GM23338 (cell line): Measurements from ENCODE around the gene DDX46. TPM values are rescaled to one million over a fixed set of nuclear protein-coding genes. Genes with fewer than 3 reads are reported as not detected.

ENCODE experiments used
- ATAC-seq: fragments of 200-7000 bp; cut with Tn5 transposase; 3 replicates; pipeline ENCODE4 v1.9.1; 2020
- DNase-seq: peaks from one replicate; pipeline ENCODE4 v3.0.0-alpha.2; 2015; ENCODE audit warnings: low spot score
- H2AFZ ChIP-seq: fragments of 200-600 bp; sonication (generic); 2 replicates; pipeline ENCODE4 v1.8.0; 2016; ENCODE audit warnings: antibody characterized with exemption, mild to moderate bottlenecking, moderate library complexity
- H3F3A ChIP-seq: fragments of 200-600 bp; sonication (generic); replicated peaks from 2 replicates; pipeline ENCODE4 v1.8.0; 2017; ENCODE audit warnings: antibody characterized with exemption, mixed run types, low read depth
- H3K27ac ChIP-seq: fragments of 200-600 bp; sonication (generic); 2 replicates; pipeline ENCODE4 v1.6.1; 2016; ENCODE audit warnings: low read depth
- H3K27me3 ChIP-seq: fragments of 200-600 bp; sonication (generic); 2 replicates; pipeline ENCODE4 v1.8.0; 2016; ENCODE audit warnings: mild to moderate bottlenecking, mixed run types, moderate library complexity; ENCODE audit not compliant: insufficient read depth
- H3K36me3 ChIP-seq: fragments of 200-600 bp; sonication (generic); 2 replicates; pipeline ENCODE4 v1.8.0; 2016; ENCODE audit warnings: mild to moderate bottlenecking; ENCODE audit not compliant: insufficient read depth
- H3K4me1 ChIP-seq: fragments of 200-600 bp; sonication (generic); 2 replicates; pipeline ENCODE4 v1.8.0; 2016; ENCODE audit warnings: mild to moderate bottlenecking, moderate library complexity; ENCODE audit not compliant: insufficient read depth
- H3K4me2 ChIP-seq: fragments of 200-600 bp; sonication (generic); 2 replicates; pipeline ENCODE4 v1.7.1; 2017; ENCODE audit warnings: mixed run types
- H3K4me3 ChIP-seq: fragments of 200-600 bp; sonication (generic); 2 replicates; pipeline ENCODE4 v1.6.1; 2016; ENCODE audit warnings: mixed run types
- H3K79me2 ChIP-seq: fragments of 200-600 bp; sonication (generic); replicated peaks from 2 replicates; pipeline ENCODE4 v1.8.0; 2017; ENCODE audit warnings: mild to moderate bottlenecking; ENCODE audit not compliant: insufficient read depth
- H3K9me2 ChIP-seq: fragments of 200-600 bp; sonication (generic); 2 replicates; pipeline ENCODE4 v1.8.0; 2017; ENCODE audit not compliant: insufficient read depth
- H4K20me1 ChIP-seq: fragments of 200-600 bp; sonication (generic); replicated peaks from 2 replicates; pipeline ENCODE4 v1.8.0; 2017; ENCODE audit warnings: mild to moderate bottlenecking; ENCODE audit not compliant: insufficient read depth
- H3K27ac Mint-ChIP-seq: 2 replicates; pipeline ENCODE4 v1.8.0; 2020; ENCODE audit warnings: inconsistent platforms, mild to moderate bottlenecking, moderate library complexity, mixed read lengths
- H3K27me3 Mint-ChIP-seq: 3 replicates; pipeline ENCODE4 v1.8.0; 2022; ENCODE audit warnings: low read depth, mild to moderate bottlenecking, moderate library complexity, mixed read lengths, inconsistent platforms; ENCODE audit not compliant: insufficient read depth, poor library complexity
- H3K36me3 Mint-ChIP-seq: 3 replicates; pipeline ENCODE4 v1.8.0; 2021; ENCODE audit warnings: low read depth, mild to moderate bottlenecking, inconsistent platforms, moderate library complexity, mixed read lengths
- H3K4me1 Mint-ChIP-seq: 3 replicates; pipeline ENCODE4 v1.8.0; 2020; ENCODE audit warnings: mild to moderate bottlenecking, inconsistent platforms, mixed read lengths
- H3K4me3 Mint-ChIP-seq: 3 replicates; pipeline ENCODE4 v1.8.0; 2021; ENCODE audit warnings: moderate library complexity, mild to moderate bottlenecking, inconsistent platforms, mixed read lengths
- H3K9me3 Mint-ChIP-seq: 3 replicates; pipeline ENCODE4 v1.8.0; 2020; ENCODE audit warnings: moderate library complexity, mild to moderate bottlenecking, inconsistent platforms, mixed read lengths
- CREB1 ChIP-seq: fragments of 250-450 bp; sonication (Bioruptor Pico); IDR thresholded peaks from 2 replicates; pipeline ENCODE4 v1.5.0; 2020; ENCODE audit warnings: low read depth, mild to moderate bottlenecking, moderate library complexity
- CTCF ChIP-seq, 2 experiments: fragments of 200-600 bp in 1 of 2; sonication (generic) in 1 of 2; conservative IDR thresholded peaks; 2 replicates each; pipeline versions ENCODE4 v1.5.1 to v1.6.1; 2016 to 2017; ENCODE audit warnings: antibody characterized with exemption in 2 of 2, low read depth in 2 of 2, mild to moderate bottlenecking in 2 of 2, moderate library complexity in 1 of 2
- EZH2 ChIP-seq: fragments of 200-600 bp; sonication (generic); IDR thresholded peaks from one replicate; pipeline ENCODE4 v1.8.0; 2017; ENCODE audit warnings: antibody characterized with exemption, mild to moderate bottlenecking, low read depth; ENCODE audit not compliant: unreplicated experiment
- EZH2phosphoT487 ChIP-seq: fragments of 200-600 bp; sonication (generic); IDR thresholded peaks from one replicate; pipeline ENCODE4 v1.8.1; 2018; ENCODE audit warnings: antibody characterized with exemption; ENCODE audit not compliant: unreplicated experiment
- JUNB ChIP-seq: IDR thresholded peaks from one replicate; pipeline ENCODE4 v1.6.1; 2016; ENCODE audit warnings: antibody characterized with exemption; ENCODE audit not compliant: unreplicated experiment
- NANOG ChIP-seq: IDR thresholded peaks from 2 replicates; pipeline ENCODE4 v1.6.1; 2016; ENCODE audit warnings: antibody characterized with exemption, borderline replicate concordance
- REST ChIP-seq: IDR thresholded peaks from one replicate; pipeline ENCODE4 v1.6.1; 2018; ENCODE audit warnings: antibody characterized with exemption; ENCODE audit not compliant: unreplicated experiment
- STAT1 ChIP-seq: IDR thresholded peaks from one replicate; pipeline ENCODE4 v1.6.1; 2016; ENCODE audit warnings: antibody characterized with exemption; ENCODE audit not compliant: unreplicated experiment
- ZNF331 ChIP-seq: fragments of 250-450 bp; sonication (Bioruptor Pico); IDR thresholded peaks from 2 replicates; pipeline ENCODE4 v1.5.0; 2020; ENCODE audit warnings: low read depth, mild to moderate bottlenecking, moderate library complexity
- ZNF462 ChIP-seq: fragments of 250-450 bp; sonication (Bioruptor Pico); IDR thresholded peaks from 2 replicates; pipeline ENCODE4 v1.5.0; 2020; ENCODE audit warnings: mild to moderate bottlenecking, moderate library complexity
- polyA plus RNA-seq: library from polyadenylated mRNA; unstranded; fragments of >200 nt; fragmentation: Nextera tagmentation; extraction: Ambion mirVana; gene quantifications from 2 replicates; pipeline ENCODE4 v1.2.1, GENCODE V29; 2016
- total RNA-seq: library from RNA; depleted of rRNA; stranded (reverse); fragments of >200 nt; shearing (Covaris generic); gene quantifications from 2 replicates; pipeline ENCODE4 v1.2.3, GENCODE V29; 2014

Gene DDX46
- total and polyA plus RNA-seq, 2 experiments from 2014 or later = 85.6 to 91.4 TPM

GRCh38 chr5:134840811-134841210 lies 82.2 kb downstream of the DDX46 start (continued):
- no peak for TF ChIP-seq REST
- no peak for TF ChIP-seq EZH2phosphoT487
- TF ChIP-seq JUNB = no peak
- TF ChIP-seq CTCF (conservative IDR thresholded peaks at IDR 0.05; ENCODE audit: low read depth in 2 of 2) = no peak
- TF ChIP-seq CREB1 (CRISPR knock-in tag) = no peak
- TF ChIP-seq NANOG = no peak
- no peak for TF ChIP-seq STAT1

GRCh38 chr5:134844252-134844651 lies 85.7 kb downstream of the DDX46 start:
- ATAC-seq (no peak), DNase-seq (no peak)
- Histone ChIP-seq H3K4me2 (no peak overlapping the region), H3K9me2 (no peaks in the 10 kb centered on the region), H3K4me1 (peaks cover 8% of the 10 kb centered on the region; the same call in 1 of the 2 replicates), H4K20me1 (0 out of 2 replicates have a peak, but pooled peaks cover 5% of the 10 kb centered on the region), H3F3A (peaks cover 30% of the 10 kb centered on the region), H3K27ac (no peak overlapping the region), H3K4me3 (no peak overlapping the region), H3K27me3 (no peaks in the 10 kb centered on the region), H3K79me2 (peaks cover 13% of the 10 kb centered on the region), H3K36me3 (no peaks in the 10 kb centered on the region; the same call in 1 of the 2 replicates), H2AFZ (no peak overlapping the region)
- Mint-ChIP-seq H3K4me3 (no peak overlapping the region), H3K27ac (no peak overlapping the region), H3K9me3 (no peaks in the 10 kb centered on the region), H3K27me3 (peaks cover 12% of the 10 kb centered on the region), H3K36me3 (peaks cover 17% of the 10 kb centered on the region), H3K4me1 (peaks cover 2% of the 10 kb centered on the region)
- TF ChIP-seq CREB1 (CRISPR knock-in tag) = no peak
- TF ChIP-seq ZNF462 = no peak
- no peak for TF ChIP-seq ZNF331 (CRISPR knock-in tag)
- no peak for TF ChIP-seq JUNB
- no peak for TF ChIP-seq STAT1
- TF ChIP-seq EZH2 = no peak
